K562 (cell line): ENCODE measurements around the gene ATRIP. TPM values are rescaled to one million over a fixed set of nuclear protein-coding genes. Genes with fewer than 3 reads are reported as not detected.
A peak's percentile ranks its signal among the peaks of the same experiment; 100 is the strongest.

Experiments
- ATAC-seq: fragments of 200-7000 bp; cut with Tn5 transposase; 3 replicates; pipeline ENCODE4 v1.9.1; 2020; ENCODE audit warnings: moderate library complexity
- BruUV-seq: library from RNA; stranded (reverse); fragments of 400-500 nt; replicated peaks from 2 replicates; lab custom pipeline; 2021; lab: Mats Ljungman, UMichigan
- CTCF ChIA-PET: fragments of 300-600 bp; formaldehyde crosslinking; extraction: SDS; loops from one replicate; lab custom pipeline; 2021; ENCODE audit warnings: low intra/inter-chr PET ratio; lab: Yijun Ruan, JAX
- POLR2A ChIA-PET: fragments of 300-600, 350-650 bp; sonication (Branson Sonifier 250); formaldehyde crosslinking; extraction: SDS; loops from one replicate; lab custom pipeline; 2021; ENCODE audit warnings: antibody characterized with exemption, inconsistent platforms; lab: Yijun Ruan, JAX
- DNase-seq, 4 experiments: peaks; one replicate each; pipeline versions ENCODE4 v3.0.0 to v3.0.0-alpha.2; 2011 to 2018; ENCODE audit warnings: low spot score in 3 of 4, mixed read lengths in 3 of 4; ENCODE audit errors: extremely low read depth in 1 of 4
- FAIRE-seq: peaks from 2 replicates; lab custom pipeline; 2011; peaks lifted over from hg19 to GRCh38; lab: Jason Lieb, UNC
- H2AFZ ChIP-seq: 2 replicates; pipeline ENCODE4 v1.6.0; 2011; ENCODE audit warnings: low read depth, low read length, control low read depth, inconsistent platforms
- H3K27ac ChIP-seq: fragments of 200-600 bp; 3 replicates; pipeline ENCODE4 v1.8.0; 2011; ENCODE audit warnings: low read depth, mild to moderate bottlenecking, control low read depth, inconsistent platforms, low read length, moderate library complexity, mixed read lengths; ENCODE audit errors: extremely low read depth
- H3K27me3 ChIP-seq, 2 experiments: fragments of 300-600 bp in 1 of 2; 2 replicates in 1 of 2; 3 replicates in 1 of 2; pipeline versions ENCODE4 v1.6.0 to v1.8.0; 2011; ENCODE audit warnings: inconsistent platforms in 2 of 2, low read length in 2 of 2, mild to moderate bottlenecking in 1 of 2, mixed read lengths in 1 of 2, moderate library complexity in 1 of 2; ENCODE audit not compliant: control insufficient read depth in 2 of 2, insufficient read depth in 2 of 2
- H3K36me3 ChIP-seq: fragments of 300-600 bp; 3 replicates; pipeline ENCODE4 v1.8.0; 2011; ENCODE audit warnings: mild to moderate bottlenecking, low read length, inconsistent platforms; ENCODE audit not compliant: control insufficient read depth, insufficient read depth
- H3K4me1 ChIP-seq, 2 experiments: fragments of 200-600 bp in 1 of 2; replicated peaks in 1 of 2; 2 replicates in 1 of 2; 3 replicates in 1 of 2; pipeline versions ENCODE4 v1.5.1 to v1.8.0; 2011; ENCODE audit warnings: inconsistent platforms in 2 of 2, low read length in 2 of 2, mild to moderate bottlenecking in 1 of 2, mixed read lengths in 1 of 2, moderate library complexity in 1 of 2; ENCODE audit not compliant: control insufficient read depth in 2 of 2, insufficient read depth in 2 of 2
- H3K4me2 ChIP-seq: 2 replicates; pipeline ENCODE4 v1.6.1; 2011; ENCODE audit warnings: low read length, control low read depth, inconsistent platforms, mixed read lengths; ENCODE audit not compliant: insufficient read depth
- H3K4me3 ChIP-seq: fragments of 200-600 bp; sonication (generic), shearing (Covaris generic); 2 replicates; pipeline ENCODE4 v1.5.1; 2016; ENCODE audit warnings: control low read depth, inconsistent platforms
- H3K79me2 ChIP-seq: fragments of 200-600 bp; 3 replicates; pipeline ENCODE4 v1.8.0; 2011; ENCODE audit warnings: low read length, inconsistent platforms; ENCODE audit not compliant: control insufficient read depth, insufficient read depth
- H3K9ac ChIP-seq, 2 experiments: 2 replicates each; pipeline versions ENCODE4 v1.6.0 to v1.6.1; 2011; ENCODE audit warnings: low read depth in 2 of 2, low read length in 2 of 2, control low read depth in 1 of 2, inconsistent platforms in 1 of 2, mild to moderate bottlenecking in 1 of 2, mixed read lengths in 1 of 2; ENCODE audit not compliant: insufficient read depth in 1 of 2
- H3K9me1 ChIP-seq: one replicate; pipeline ENCODE4 v1.6.0; 2011; ENCODE audit warnings: inconsistent platforms, mild to moderate bottlenecking, low read length, moderate library complexity; ENCODE audit not compliant: control insufficient read depth, insufficient read depth
- H3K9me3 ChIP-seq: replicated peaks from 2 replicates; pipeline ENCODE4 v1.5.1; 2011; ENCODE audit warnings: low read depth, low read length, inconsistent platforms; ENCODE audit not compliant: control insufficient read depth, insufficient read depth
- H4K20me1 ChIP-seq: replicated peaks from 2 replicates; pipeline ENCODE4 v1.6.1; 2011; ENCODE audit warnings: low read length, inconsistent platforms, mixed read lengths; ENCODE audit not compliant: control insufficient read depth, insufficient read depth
- KLF16 ChIP-seq: IDR thresholded peaks from 2 replicates; pipeline ENCODE4 v1.6.1; 2016; ENCODE audit warnings: antibody characterized with exemption
- NCOA1 ChIP-seq: fragments of 450-650 bp; IDR thresholded peaks from 2 replicates; pipeline ENCODE4 v1.6.1; 2016; ENCODE audit warnings: low read depth
- POLR2H ChIP-seq: IDR thresholded peaks from 2 replicates; pipeline ENCODE4 v1.6.1; 2016; ENCODE audit warnings: missing genetic modification characterization, low read depth, mild to moderate bottlenecking, control low read depth, missing compliant biosample characterization, moderate library complexity
- POU5F1 ChIP-seq: fragments of 150-350 bp; IDR thresholded peaks from 2 replicates; pipeline ENCODE4 v1.6.1; 2014; ENCODE audit warnings: borderline replicate concordance, low read length, low read depth, mild to moderate bottlenecking; ENCODE audit not compliant: partially characterized antibody
- SMAD3 ChIP-seq: fragments of 450-650 bp; formaldehyde crosslinking; conservative IDR thresholded peaks from 2 replicates; pipeline ENCODE4 v1.4.0; 2020; ENCODE audit warnings: mild to moderate bottlenecking
- TRIM24 ChIP-seq, 2 experiments: fragments of 450-650 bp; IDR thresholded peaks; 2 replicates each; pipeline ENCODE4 v1.6.1; 2016
- WGBS: fragments of 100-300 bp; shearing (Covaris generic); methylation state at CpG from one replicate; pipeline ENCODE4 v1.1.6; 2016; ENCODE audit warnings: low coverage, mixed read lengths; ENCODE audit not compliant: insufficient coverage; ENCODE audit errors: missing lambda C conversion rate; 5-methylcytosine and 5-hydroxymethylcytosine counted together
- in situ Hi-C: fragments of 300-500 bp; cut with MboI; formaldehyde crosslinking; loops from 4 replicates; pipeline ENCODE4 v1.15.0; 2018; ENCODE audit warnings: inconsistent platforms, mixed read lengths
- intact Hi-C: fragments of 100-400 bp; cut with micrococcal nuclease; formaldehyde crosslinking; loops from 2 replicates; pipeline ENCODE4 v1.14.2; 2022
- polyA plus RNA-seq, 8 experiments: library from polyadenylated mRNA; depleted of rRNA in 4 of 8; stranded (reverse) in 5 of 8; unstranded in 3 of 8; fragments of >200 nt; fragmentation: Nextera tagmentation in 2 of 8; fragmentation: Illumina TruSeq in 1 of 8; extraction: Ambion mirVana in 2 of 8; extraction: Trizol in 1 of 8; gene quantifications; 2 replicates each; pipeline versions ENCODE4 v1.2.1 to v1.2.3, GENCODE V29; 2011 to 2014; ENCODE audit warnings: inconsistent platforms in 1 of 8, missing spikeins in 1 of 8
- total RNA-seq, 7 experiments: library from RNA; depleted of rRNA in 6 of 7; stranded (reverse); fragments of >200 nt in 6 of 7; fragmentation: Illumina TruSeq in 2 of 7; extraction: Trizol in 2 of 7; gene quantifications; 2 replicates each; pipeline versions ENCODE4 v1.2.1 to v1.2.3, GENCODE V29; 2011 to 2021; ENCODE audit warnings: low replicate concordance in 1 of 7
- TF ChIP-seq, protein P1 (sequence below): sonication (generic); formaldehyde crosslinking; IDR thresholded peaks from 2 replicates; pipeline ENCODE4 v1.8.0; 2023; ENCODE audit warnings: mild to moderate bottlenecking, missing genetic modification reagents
- TF ChIP-seq, protein P2 (sequence below): fragments of 200-800 bp; sonication (Bioruptor generic); IDR thresholded peaks from 2 replicates; pipeline ENCODE4 v1.6.1; 2017; ENCODE audit warnings: missing genetic modification characterization, missing compliant biosample characterization
- TF ChIP-seq, protein P3 (sequence below): sonication (generic); formaldehyde crosslinking; IDR thresholded peaks from 2 replicates; pipeline ENCODE4 v1.8.0; 2022; ENCODE audit warnings: mild to moderate bottlenecking, missing genetic modification reagents
- TF ChIP-seq, protein P4 (sequence below), 2 experiments: IDR thresholded peaks in 1 of 2; conservative IDR thresholded peaks in 1 of 2; 2 replicates each; pipeline ENCODE4 v1.6.1; 2016; ENCODE audit warnings: low read depth in 2 of 2, mild to moderate bottlenecking in 1 of 2, missing compliant biosample characterization in 1 of 2, missing genetic modification characterization in 1 of 2, moderate library complexity in 1 of 2

The ATRIP gene
- total and polyA plus RNA-seq, 9 of the 15 experiments (the other 6 are each of a cell fraction or from before 2014, with no cell fraction given) = 1.7 to 15.7 (median 10.5) TPM

DNA sequence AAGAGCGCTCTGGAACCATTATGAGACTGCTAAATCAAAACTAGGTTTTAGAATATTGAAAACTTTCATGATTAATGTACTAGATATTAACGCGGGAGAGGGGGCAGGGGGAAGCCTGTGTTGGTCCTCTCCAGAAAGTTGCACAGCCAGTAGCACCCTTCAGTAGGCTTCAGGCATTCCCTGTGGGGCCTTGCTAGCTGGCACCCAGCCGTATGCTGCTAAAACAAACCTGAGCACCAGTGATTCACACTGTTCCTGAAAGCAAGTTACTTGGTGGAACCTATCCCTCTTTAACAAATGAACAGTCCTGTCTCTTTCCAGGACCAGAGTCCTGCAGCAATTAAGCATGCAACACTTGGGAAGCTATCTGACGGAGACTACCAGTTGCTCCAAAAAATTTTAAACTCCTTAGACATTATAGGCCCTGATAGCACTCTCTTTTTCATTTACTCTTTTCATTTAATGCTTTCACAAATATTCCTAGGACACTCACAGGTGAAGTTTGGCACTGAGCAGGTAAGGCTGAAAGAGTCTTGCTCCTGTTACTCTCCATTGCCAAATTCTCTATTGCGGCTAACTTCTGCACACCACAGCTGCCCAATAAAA lies 1.2 kb upstream of the ATRIP start:
- intact Hi-C loops = no loop called here
- no peaks in the 10 kb centered on the region; a peak in 1 of 5 replicates for H3K27me3 ChIP-seq
- peak overlapping the region; percentile 91 for H3K4me2 ChIP-seq
- DNase-seq (no peak), FAIRE-seq (no peak), ATAC-seq (no peak)
- in situ Hi-C loops = no loop called here
- CTCF ChIA-PET = no interaction called here
- no TSS peak for BruUV-seq
- peaks cover 38% of the 10 kb centered on the region; the same call in 2 of the 3 replicates for H3K36me3 ChIP-seq
- H3K27ac ChIP-seq = no peak overlapping the region
- H3K4me1 ChIP-seq = peaks cover 5 to 18% of the 10 kb centered on the region in 2 experiments; a peak in 4 of 5 replicates
- H3K9me1 ChIP-seq = no peaks in the 10 kb centered on the region
- WGBS = 75% methylated on average over 4 of the region's 6 CpGs
- no peaks in the 10 kb centered on the region for H3K9me3 ChIP-seq
- H2AFZ ChIP-seq = no peak overlapping the region
- peak overlapping the region; percentile 83 to 93; a peak in 3 of 4 replicates for H3K9ac ChIP-seq
- POLR2A ChIA-PET = interaction anchor here (0.6 to 2.8 kb wide), 6 partner anchors 9 to 179 kb away, joined by 3 to 21 read pairs (median 4); no protein-coding TSS in a partner anchor
- H4K20me1 ChIP-seq = no peaks in the 10 kb centered on the region
- TF ChIP-seq, protein P1, sequence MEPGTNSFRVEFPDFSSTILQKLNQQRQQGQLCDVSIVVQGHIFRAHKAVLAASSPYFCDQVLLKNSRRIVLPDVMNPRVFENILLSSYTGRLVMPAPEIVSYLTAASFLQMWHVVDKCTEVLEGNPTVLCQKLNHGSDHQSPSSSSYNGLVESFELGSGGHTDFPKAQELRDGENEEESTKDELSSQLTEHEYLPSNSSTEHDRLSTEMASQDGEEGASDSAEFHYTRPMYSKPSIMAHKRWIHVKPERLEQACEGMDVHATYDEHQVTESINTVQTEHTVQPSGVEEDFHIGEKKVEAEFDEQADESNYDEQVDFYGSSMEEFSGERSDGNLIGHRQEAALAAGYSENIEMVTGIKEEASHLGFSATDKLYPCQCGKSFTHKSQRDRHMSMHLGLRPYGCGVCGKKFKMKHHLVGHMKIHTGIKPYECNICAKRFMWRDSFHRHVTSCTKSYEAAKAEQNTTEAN (CRISPR knock-in tag) = no peak
- TF ChIP-seq, protein P2, sequence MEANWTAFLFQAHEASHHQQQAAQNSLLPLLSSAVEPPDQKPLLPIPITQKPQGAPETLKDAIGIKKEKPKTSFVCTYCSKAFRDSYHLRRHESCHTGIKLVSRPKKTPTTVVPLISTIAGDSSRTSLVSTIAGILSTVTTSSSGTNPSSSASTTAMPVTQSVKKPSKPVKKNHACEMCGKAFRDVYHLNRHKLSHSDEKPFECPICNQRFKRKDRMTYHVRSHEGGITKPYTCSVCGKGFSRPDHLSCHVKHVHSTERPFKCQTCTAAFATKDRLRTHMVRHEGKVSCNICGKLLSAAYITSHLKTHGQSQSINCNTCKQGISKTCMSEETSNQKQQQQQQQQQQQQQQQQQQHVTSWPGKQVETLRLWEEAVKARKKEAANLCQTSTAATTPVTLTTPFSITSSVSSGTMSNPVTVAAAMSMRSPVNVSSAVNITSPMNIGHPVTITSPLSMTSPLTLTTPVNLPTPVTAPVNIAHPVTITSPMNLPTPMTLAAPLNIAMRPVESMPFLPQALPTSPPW (CRISPR knock-in tag) = no peak
- TF ChIP-seq POU5F1 = no peak
- TF ChIP-seq TRIM24 (IDR thresholded peaks at IDR 0.05) = no peak
- no peak for TF ChIP-seq SMAD3 (CRISPR knock-in tag)
- TF ChIP-seq, protein P3, sequence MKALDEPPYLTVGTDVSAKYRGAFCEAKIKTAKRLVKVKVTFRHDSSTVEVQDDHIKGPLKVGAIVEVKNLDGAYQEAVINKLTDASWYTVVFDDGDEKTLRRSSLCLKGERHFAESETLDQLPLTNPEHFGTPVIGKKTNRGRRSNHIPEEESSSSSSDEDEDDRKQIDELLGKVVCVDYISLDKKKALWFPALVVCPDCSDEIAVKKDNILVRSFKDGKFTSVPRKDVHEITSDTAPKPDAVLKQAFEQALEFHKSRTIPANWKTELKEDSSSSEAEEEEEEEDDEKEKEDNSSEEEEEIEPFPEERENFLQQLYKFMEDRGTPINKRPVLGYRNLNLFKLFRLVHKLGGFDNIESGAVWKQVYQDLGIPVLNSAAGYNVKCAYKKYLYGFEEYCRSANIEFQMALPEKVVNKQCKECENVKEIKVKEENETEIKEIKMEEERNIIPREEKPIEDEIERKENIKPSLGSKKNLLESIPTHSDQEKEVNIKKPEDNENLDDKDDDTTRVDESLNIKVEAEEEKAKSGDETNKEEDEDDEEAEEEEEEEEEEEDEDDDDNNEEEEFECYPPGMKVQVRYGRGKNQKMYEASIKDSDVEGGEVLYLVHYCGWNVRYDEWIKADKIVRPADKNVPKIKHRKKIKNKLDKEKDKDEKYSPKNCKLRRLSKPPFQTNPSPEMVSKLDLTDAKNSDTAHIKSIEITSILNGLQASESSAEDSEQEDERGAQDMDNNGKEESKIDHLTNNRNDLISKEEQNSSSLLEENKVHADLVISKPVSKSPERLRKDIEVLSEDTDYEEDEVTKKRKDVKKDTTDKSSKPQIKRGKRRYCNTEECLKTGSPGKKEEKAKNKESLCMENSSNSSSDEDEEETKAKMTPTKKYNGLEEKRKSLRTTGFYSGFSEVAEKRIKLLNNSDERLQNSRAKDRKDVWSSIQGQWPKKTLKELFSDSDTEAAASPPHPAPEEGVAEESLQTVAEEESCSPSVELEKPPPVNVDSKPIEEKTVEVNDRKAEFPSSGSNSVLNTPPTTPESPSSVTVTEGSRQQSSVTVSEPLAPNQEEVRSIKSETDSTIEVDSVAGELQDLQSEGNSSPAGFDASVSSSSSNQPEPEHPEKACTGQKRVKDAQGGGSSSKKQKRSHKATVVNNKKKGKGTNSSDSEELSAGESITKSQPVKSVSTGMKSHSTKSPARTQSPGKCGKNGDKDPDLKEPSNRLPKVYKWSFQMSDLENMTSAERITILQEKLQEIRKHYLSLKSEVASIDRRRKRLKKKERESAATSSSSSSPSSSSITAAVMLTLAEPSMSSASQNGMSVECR (CRISPR knock-in tag) = no peak
- TF ChIP-seq POLR2H = no peak
- TF ChIP-seq, protein P4, sequence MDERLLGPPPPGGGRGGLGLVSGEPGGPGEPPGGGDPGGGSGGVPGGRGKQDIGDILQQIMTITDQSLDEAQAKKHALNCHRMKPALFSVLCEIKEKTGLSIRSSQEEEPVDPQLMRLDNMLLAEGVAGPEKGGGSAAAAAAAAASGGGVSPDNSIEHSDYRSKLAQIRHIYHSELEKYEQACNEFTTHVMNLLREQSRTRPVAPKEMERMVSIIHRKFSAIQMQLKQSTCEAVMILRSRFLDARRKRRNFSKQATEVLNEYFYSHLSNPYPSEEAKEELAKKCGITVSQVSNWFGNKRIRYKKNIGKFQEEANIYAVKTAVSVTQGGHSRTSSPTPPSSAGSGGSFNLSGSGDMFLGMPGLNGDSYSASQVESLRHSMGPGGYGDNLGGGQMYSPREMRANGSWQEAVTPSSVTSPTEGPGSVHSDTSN (CRISPR knock-in tag; IDR thresholded peaks at IDR 0.05; ENCODE audit: low read depth) = no peak
- TF ChIP-seq, protein P4 (tag; conservative IDR thresholded peaks at IDR 0.05; ENCODE audit: low read depth) = no peak
- TF ChIP-seq NCOA1 = no peak
- TF ChIP-seq KLF16 = no peak
- peak overlapping the region; percentile 88 for H3K4me3 ChIP-seq
- H3K79me2 ChIP-seq = peaks cover 52% of the 10 kb centered on the region
